HEK293 (cell line): ENCODE results near the gene ZNF248.

Source experiments
- CTCF ChIA-PET: fragments of 350-600 bp; formaldehyde crosslinking; extraction: SDS; loops from one replicate; lab custom pipeline; 2021; ENCODE audit warnings: antibody characterized with exemption; lab: Yijun Ruan, JAX
- POLR2A ChIA-PET: fragments of 300-600 bp; formaldehyde crosslinking; extraction: SDS; loops from one replicate; lab custom pipeline; 2020; ENCODE audit warnings: antibody characterized with exemption, inconsistent platforms; lab: Yijun Ruan, JAX
- H3K27ac ChIP-seq: fragments of 200-500 bp; sonication (Bioruptor generic); 2 replicates; pipeline ENCODE4 v1.5.1; 2014; ENCODE audit warnings: low read depth, low read length, control low read depth, inconsistent platforms; ENCODE audit errors: extremely low read depth
- H3K36me3 ChIP-seq, 2 experiments: fragments of 200-500 bp in 1 of 2; sonication (Bioruptor generic) in 1 of 2; 1 replicate in 1 of 2; 2 replicates in 1 of 2; pipeline ENCODE4 v1.5.1; 2014 to 2017; ENCODE audit warnings: inconsistent platforms in 2 of 2, low read length in 2 of 2; ENCODE audit not compliant: control insufficient read depth in 2 of 2, insufficient read depth in 1 of 2
- H3K4me1 ChIP-seq: fragments of 200-500 bp; sonication (Bioruptor generic); 2 replicates; pipeline ENCODE4 v1.5.1; 2014; ENCODE audit warnings: mild to moderate bottlenecking, low read length, inconsistent platforms; ENCODE audit not compliant: control insufficient read depth, insufficient read depth
- H3K4me3 ChIP-seq: 2 replicates; pipeline ENCODE4 v1.5.1; 2011; ENCODE audit warnings: low read depth, mild to moderate bottlenecking, control low read depth, low read length, moderate library complexity
- H3K9me3 ChIP-seq: fragments of 200-500 bp; sonication (Bioruptor generic); 2 replicates; pipeline ENCODE4 v1.5.1; 2014; ENCODE audit warnings: low read depth, low read length, inconsistent platforms; ENCODE audit not compliant: control insufficient read depth, insufficient read depth
- HOXA7 ChIP-seq: sonication (generic); formaldehyde crosslinking; IDR thresholded peaks from 2 replicates; pipeline ENCODE4 v1.8.1; 2022; ENCODE audit warnings: missing genetic modification reagents, borderline replicate concordance
- HOXC10 ChIP-seq: sonication (generic); formaldehyde crosslinking; IDR thresholded peaks from 2 replicates; pipeline ENCODE4 v1.8.1; 2023; ENCODE audit warnings: mild to moderate bottlenecking, missing genetic modification reagents
- OSR2 ChIP-seq: fragments of 450-650 bp; formaldehyde crosslinking; IDR thresholded peaks from 2 replicates; pipeline ENCODE4 v1.5.1; 2016; ENCODE audit warnings: missing biosample characterization, missing genetic modification characterization
- OVOL3 ChIP-seq: fragments of 450-650 bp; formaldehyde crosslinking; IDR thresholded peaks from 2 replicates; pipeline ENCODE4 v1.5.1; 2016; ENCODE audit warnings: missing biosample characterization, missing genetic modification characterization
- ZBTB48 ChIP-seq: fragments of 450-650 bp; formaldehyde crosslinking; IDR thresholded peaks from 2 replicates; pipeline ENCODE4 v1.5.1; 2016; ENCODE audit warnings: missing biosample characterization, missing genetic modification characterization
- ZNF132 ChIP-seq: fragments of 450-650 bp; formaldehyde crosslinking; IDR thresholded peaks from 2 replicates; pipeline ENCODE4 v1.5.1; 2017; ENCODE audit warnings: missing biosample characterization, missing genetic modification characterization, borderline replicate concordance
- ZNF223 ChIP-seq: fragments of 450-650 bp; formaldehyde crosslinking; IDR thresholded peaks from 2 replicates; pipeline ENCODE4 v1.5.1; 2016; ENCODE audit warnings: missing biosample characterization, missing genetic modification characterization
- ZNF394 ChIP-seq: fragments of 450-650 bp; formaldehyde crosslinking; IDR thresholded peaks from 2 replicates; pipeline ENCODE4 v1.5.1; 2016; ENCODE audit warnings: missing biosample characterization, missing genetic modification characterization, mild to moderate bottlenecking, moderate library complexity, borderline replicate concordance
- ZNF416 ChIP-seq: fragments of 450-650 bp; formaldehyde crosslinking; IDR thresholded peaks from 2 replicates; pipeline ENCODE4 v1.5.1; 2016; ENCODE audit warnings: missing biosample characterization, missing genetic modification characterization
- ZNF426 ChIP-seq: fragments of 450-650 bp; formaldehyde crosslinking; IDR thresholded peaks from 2 replicates; pipeline ENCODE4 v1.5.1; 2017; ENCODE audit warnings: missing biosample characterization, missing genetic modification characterization, mild to moderate bottlenecking, inconsistent platforms, moderate library complexity
- ZNF510 ChIP-seq: fragments of 450-650 bp; formaldehyde crosslinking; IDR thresholded peaks from 2 replicates; pipeline ENCODE4 v1.5.1; 2018; ENCODE audit warnings: mild to moderate bottlenecking, missing genetic modification characterization, missing biosample characterization; ENCODE audit not compliant: insufficient replicate concordance
- ZNF514 ChIP-seq: fragments of 450-650 bp; formaldehyde crosslinking; IDR thresholded peaks from 2 replicates; pipeline ENCODE4 v1.5.1; 2016; ENCODE audit warnings: missing biosample characterization, missing genetic modification characterization
- ZNF560 ChIP-seq: fragments of 450-650 bp; formaldehyde crosslinking; IDR thresholded peaks from 2 replicates; pipeline ENCODE4 v1.5.1; 2017; ENCODE audit warnings: missing biosample characterization, missing genetic modification characterization, borderline replicate concordance
- ZNF654 ChIP-seq: fragments of 450-650 bp; formaldehyde crosslinking; IDR thresholded peaks from 2 replicates; pipeline ENCODE4 v1.5.1; 2016; ENCODE audit warnings: low read depth, missing biosample characterization, missing genetic modification characterization
- ZNF707 ChIP-seq: fragments of 450-650 bp; formaldehyde crosslinking; IDR thresholded peaks from 2 replicates; pipeline ENCODE4 v1.5.1; 2016; ENCODE audit warnings: missing biosample characterization, missing genetic modification characterization
- ZNF776 ChIP-seq: fragments of 450-650 bp; formaldehyde crosslinking; IDR thresholded peaks from 2 replicates; pipeline ENCODE4 v1.5.0; 2017; ENCODE audit warnings: missing biosample characterization, missing genetic modification characterization, borderline replicate concordance
- ZSCAN16 ChIP-seq: fragments of 450-650 bp; formaldehyde crosslinking; IDR thresholded peaks from 2 replicates; pipeline ENCODE4 v1.5.1; 2016; ENCODE audit warnings: missing biosample characterization, missing genetic modification characterization
- TF ChIP-seq, protein P1 (sequence below): fragments of 450-650 bp; formaldehyde crosslinking; IDR thresholded peaks from 2 replicates; pipeline ENCODE4 v1.5.1; 2016; ENCODE audit warnings: missing biosample characterization, missing genetic modification characterization
- TF ChIP-seq, protein P2 (sequence below): fragments of 450-650 bp; IDR thresholded peaks from 2 replicates; pipeline ENCODE4 v1.5.1; 2018; ENCODE audit warnings: missing biosample characterization, mild to moderate bottlenecking, missing genetic modification characterization
- TF ChIP-seq, protein P3 (sequence below): fragments of 450-650 bp; formaldehyde crosslinking; IDR thresholded peaks from 2 replicates; pipeline ENCODE4 v1.5.1; 2016; ENCODE audit warnings: missing biosample characterization, missing genetic modification characterization
- TF ChIP-seq, protein P4 (sequence below): fragments of 450-650 bp; formaldehyde crosslinking; IDR thresholded peaks from 2 replicates; pipeline ENCODE4 v1.5.1; 2017; ENCODE audit warnings: missing biosample characterization, missing genetic modification characterization

ZNF248 gene

DNA sequence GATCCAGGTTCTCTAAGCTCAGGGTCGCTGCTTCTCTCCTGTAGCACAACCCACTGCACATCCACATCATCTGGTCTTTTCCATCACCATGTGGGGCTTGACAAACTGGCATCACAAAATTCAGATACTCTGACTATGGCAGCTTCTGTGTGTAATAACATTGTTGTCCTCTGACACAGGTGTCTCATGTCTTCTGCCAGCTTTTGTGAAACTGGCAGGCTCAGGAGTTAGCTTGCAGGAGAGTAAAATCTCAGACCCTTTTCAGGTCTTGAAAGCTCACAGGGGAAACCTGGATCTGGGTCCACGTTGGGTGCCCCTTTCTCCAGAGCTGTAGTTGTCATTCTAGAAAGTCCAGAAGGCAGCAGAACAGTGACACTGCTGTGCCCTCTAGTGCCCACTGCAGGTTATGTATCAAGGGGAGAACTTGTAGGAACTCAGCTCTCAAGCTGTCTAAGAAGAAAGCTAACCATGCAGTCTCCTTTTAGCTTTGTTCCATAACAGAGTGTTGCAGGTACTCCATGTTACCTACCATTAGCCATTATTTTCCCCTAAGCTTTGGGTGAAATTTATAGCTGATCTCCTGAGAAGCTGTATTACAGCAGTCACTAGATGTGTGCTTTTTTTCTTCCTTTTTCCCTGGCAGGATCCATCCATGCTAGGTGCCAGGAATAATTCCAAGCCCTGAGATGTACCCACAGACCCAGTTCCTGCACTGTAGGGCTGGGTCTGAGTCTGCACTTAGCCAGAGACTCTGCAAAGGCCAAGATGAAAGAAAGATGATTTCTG lies 102.7 kb downstream of the ZNF248 start:
- Histone ChIP-seq H3K4me3 (no peak overlapping the region), H3K9me3 (no peaks in the 10 kb centered on the region), H3K27ac (no peak overlapping the region), H3K36me3 (no peaks in the 10 kb centered on the region), H3K4me1 (no peaks in the 10 kb centered on the region)
- ChIA-PET POLR2A (no interaction called here), CTCF (interaction anchor here (0.6 to 2.5 kb wide), 18 partner anchors 10 to 1484 kb away, joined by 3 to 10 read pairs (median 4); no protein-coding TSS in a partner anchor)
- TF ChIP-seq, protein P1, sequence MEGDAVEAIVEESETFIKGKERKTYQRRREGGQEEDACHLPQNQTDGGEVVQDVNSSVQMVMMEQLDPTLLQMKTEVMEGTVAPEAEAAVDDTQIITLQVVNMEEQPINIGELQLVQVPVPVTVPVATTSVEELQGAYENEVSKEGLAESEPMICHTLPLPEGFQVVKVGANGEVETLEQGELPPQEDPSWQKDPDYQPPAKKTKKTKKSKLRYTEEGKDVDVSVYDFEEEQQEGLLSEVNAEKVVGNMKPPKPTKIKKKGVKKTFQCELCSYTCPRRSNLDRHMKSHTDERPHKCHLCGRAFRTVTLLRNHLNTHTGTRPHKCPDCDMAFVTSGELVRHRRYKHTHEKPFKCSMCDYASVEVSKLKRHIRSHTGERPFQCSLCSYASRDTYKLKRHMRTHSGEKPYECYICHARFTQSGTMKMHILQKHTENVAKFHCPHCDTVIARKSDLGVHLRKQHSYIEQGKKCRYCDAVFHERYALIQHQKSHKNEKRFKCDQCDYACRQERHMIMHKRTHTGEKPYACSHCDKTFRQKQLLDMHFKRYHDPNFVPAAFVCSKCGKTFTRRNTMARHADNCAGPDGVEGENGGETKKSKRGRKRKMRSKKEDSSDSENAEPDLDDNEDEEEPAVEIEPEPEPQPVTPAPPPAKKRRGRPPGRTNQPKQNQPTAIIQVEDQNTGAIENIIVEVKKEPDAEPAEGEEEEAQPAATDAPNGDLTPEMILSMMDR (tag by site-specific recombination), result peak; percentile 14; the same call in 1 of the 2 replicates
- TF ChIP-seq OVOL3 (tag by site-specific recombination), result no peak
- TF ChIP-seq ZNF654 (tag by site-specific recombination), result peak; percentile 67

DNA sequence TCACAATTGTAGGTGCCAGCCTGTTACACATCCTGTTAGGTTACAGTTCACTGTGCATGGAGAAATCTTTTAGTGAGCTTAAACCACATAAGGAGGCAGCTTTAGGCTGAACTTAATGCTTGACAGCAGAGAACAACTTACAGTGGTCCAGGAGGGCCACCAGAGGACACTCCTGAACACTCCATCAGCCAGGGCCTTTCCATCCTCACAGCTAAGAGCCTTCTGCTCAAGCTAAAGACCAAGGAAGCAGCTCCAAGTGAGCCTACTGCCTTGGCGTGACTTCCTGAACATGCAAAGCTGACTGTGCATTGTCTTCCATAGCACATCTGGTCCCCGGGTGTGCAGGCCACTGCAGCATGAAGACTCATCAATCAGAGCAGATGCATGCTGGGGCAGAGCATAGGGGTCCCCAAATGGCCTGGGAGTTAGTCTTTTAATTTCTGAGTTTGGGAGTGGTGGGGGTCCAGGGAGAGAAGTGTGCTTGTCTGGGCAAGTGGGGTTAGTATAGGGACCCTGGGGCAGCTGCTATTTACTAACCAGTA lies 105.0 kb downstream of the ZNF248 start:
- POLR2A ChIA-PET, result no interaction called here
- no peak overlapping the region for H3K4me3 ChIP-seq
- H3K36me3 ChIP-seq, result no peaks in the 10 kb centered on the region
- no peak overlapping the region for H3K27ac ChIP-seq
- H3K9me3 ChIP-seq, result no peaks in the 10 kb centered on the region
- TF ChIP-seq ZNF416 (no peak), ZNF776 (tag by site-specific recombination) (no peak), HOXC10 (CRISPR knock-in tag) (no peak), ZNF223 (tag by site-specific recombination) (no peak)
- CTCF ChIA-PET, result interaction anchor here (0.7 kb wide), 1 partner anchor 14 kb away, joined by 4 read pairs; no protein-coding TSS in a partner anchor
- H3K4me1 ChIP-seq, result no peaks in the 10 kb centered on the region

DNA sequence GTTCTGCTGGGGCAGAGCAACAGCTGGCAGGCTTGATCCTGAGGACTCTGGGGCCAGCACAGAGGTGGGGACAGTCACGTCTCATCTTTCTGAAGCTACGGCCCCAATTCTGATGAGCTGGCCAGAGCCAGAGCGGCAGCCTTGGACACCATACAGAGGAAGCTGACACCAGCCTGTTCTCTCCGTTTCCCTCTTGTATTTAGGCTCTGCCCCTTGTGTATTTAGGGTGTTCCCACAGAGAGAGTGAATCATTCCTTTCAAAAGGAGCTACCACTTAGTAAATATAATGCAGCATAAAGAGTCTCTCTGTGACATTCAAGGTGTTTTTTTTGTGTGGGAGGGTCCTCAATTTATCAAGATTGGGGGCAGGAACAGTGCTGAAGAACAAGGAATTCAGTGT lies 109.2 kb downstream of the ZNF248 start:
- Histone ChIP-seq H3K27ac (no peak overlapping the region), H3K36me3 (no peaks in the 10 kb centered on the region), H3K9me3 (no peaks in the 10 kb centered on the region), H3K4me1 (no peaks in the 10 kb centered on the region), H3K4me3 (no peak overlapping the region)
- POLR2A ChIA-PET, result no interaction called here
- no peak for TF ChIP-seq ZNF510
- no peak for TF ChIP-seq ZNF560 (tag by site-specific recombination)
- CTCF ChIA-PET, result no interaction called here

DNA sequence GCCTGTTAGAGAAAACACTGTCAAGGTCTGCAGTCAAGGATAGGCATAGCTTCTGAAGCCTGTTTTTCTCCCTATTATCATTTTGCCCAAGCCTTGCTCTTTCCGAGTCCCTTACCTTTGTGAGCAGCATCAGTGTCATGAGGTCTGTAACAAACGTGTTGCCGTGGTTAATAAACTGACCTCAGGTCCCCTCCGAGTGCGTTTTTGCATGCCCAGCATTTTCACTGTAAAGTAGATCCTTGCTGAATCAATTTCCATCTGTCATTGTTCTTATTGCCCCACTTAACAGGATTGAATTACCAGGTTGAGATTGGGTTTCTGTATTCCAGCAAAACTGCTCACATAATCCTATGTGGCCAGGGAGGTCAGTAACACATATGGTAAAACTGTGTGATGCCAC lies 110.3 kb downstream of the ZNF248 start:
- H3K9me3 ChIP-seq, result no peaks in the 10 kb centered on the region
- POLR2A ChIA-PET, result no interaction called here
- H3K4me1 ChIP-seq, result no peaks in the 10 kb centered on the region
- H3K4me3 ChIP-seq, result no peak overlapping the region
- no peak overlapping the region for H3K27ac ChIP-seq
- H3K36me3 ChIP-seq, result no peaks in the 10 kb centered on the region
- CTCF ChIA-PET, result no interaction called here
- TF ChIP-seq, protein P2, sequence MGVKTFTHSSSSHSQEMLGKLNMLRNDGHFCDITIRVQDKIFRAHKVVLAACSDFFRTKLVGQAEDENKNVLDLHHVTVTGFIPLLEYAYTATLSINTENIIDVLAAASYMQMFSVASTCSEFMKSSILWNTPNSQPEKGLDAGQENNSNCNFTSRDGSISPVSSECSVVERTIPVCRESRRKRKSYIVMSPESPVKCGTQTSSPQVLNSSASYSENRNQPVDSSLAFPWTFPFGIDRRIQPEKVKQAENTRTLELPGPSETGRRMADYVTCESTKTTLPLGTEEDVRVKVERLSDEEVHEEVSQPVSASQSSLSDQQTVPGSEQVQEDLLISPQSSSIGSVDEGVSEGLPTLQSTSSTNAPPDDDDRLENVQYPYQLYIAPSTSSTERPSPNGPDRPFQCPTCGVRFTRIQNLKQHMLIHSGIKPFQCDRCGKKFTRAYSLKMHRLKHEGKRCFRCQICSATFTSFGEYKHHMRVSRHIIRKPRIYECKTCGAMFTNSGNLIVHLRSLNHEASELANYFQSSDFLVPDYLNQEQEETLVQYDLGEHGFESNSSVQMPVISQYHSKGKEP (tag by site-specific recombination), result no peak
- TF ChIP-seq, protein P3, sequence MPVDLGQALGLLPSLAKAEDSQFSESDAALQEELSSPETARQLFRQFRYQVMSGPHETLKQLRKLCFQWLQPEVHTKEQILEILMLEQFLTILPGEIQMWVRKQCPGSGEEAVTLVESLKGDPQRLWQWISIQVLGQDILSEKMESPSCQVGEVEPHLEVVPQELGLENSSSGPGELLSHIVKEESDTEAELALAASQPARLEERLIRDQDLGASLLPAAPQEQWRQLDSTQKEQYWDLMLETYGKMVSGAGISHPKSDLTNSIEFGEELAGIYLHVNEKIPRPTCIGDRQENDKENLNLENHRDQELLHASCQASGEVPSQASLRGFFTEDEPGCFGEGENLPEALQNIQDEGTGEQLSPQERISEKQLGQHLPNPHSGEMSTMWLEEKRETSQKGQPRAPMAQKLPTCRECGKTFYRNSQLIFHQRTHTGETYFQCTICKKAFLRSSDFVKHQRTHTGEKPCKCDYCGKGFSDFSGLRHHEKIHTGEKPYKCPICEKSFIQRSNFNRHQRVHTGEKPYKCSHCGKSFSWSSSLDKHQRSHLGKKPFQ (tag by site-specific recombination), result no peak
- TF ChIP-seq ZNF426 (tag by site-specific recombination) (no peak), ZSCAN16 (tag by site-specific recombination) (no peak), ZNF394 (no peak), ZNF707 (tag by site-specific recombination) (no peak), ZBTB48 (no peak), OSR2 (tag by site-specific recombination) (no peak), HOXA7 (no peak), ZNF514 (tag by site-specific recombination) (no peak), ZNF132 (tag by site-specific recombination) (no peak)
- TF ChIP-seq, protein P4, sequence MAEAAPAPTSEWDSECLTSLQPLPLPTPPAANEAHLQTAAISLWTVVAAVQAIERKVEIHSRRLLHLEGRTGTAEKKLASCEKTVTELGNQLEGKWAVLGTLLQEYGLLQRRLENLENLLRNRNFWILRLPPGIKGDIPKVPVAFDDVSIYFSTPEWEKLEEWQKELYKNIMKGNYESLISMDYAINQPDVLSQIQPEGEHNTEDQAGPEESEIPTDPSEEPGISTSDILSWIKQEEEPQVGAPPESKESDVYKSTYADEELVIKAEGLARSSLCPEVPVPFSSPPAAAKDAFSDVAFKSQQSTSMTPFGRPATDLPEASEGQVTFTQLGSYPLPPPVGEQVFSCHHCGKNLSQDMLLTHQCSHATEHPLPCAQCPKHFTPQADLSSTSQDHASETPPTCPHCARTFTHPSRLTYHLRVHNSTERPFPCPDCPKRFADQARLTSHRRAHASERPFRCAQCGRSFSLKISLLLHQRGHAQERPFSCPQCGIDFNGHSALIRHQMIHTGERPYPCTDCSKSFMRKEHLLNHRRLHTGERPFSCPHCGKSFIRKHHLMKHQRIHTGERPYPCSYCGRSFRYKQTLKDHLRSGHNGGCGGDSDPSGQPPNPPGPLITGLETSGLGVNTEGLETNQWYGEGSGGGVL (tag by site-specific recombination), result no peak
